Measurements from ENCODE around the gene NEFH. TPM values are rescaled to one million over a fixed set of nuclear protein-coding genes. Genes with fewer than 3 reads are reported as not detected.

NEFH gene
- total RNA-seq, 4 donors from 2014 or later, result 0.54 to 0.83 (median 0.66) TPM; not detected in 1

DNA sequence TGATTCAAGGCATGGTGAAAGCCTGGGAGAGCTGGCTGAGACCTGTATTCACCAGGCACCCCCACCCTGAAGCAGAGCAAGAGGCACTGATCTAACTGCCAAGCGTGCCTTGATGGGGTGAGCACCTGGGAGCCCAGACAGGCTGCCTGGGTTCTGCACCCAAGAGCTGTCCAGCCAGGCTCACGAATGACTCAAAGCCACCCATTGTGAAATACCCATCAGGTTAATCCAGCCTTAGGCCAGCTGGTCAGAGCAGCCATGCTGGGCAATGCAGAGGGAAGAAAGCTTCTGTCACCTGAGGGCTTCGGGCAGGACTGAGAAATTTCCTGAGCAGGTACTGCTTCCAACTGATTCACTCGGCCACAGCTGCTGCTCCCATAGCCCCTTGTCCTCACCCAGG is 51.4 kb downstream of the NEFH start:
- Histone ChIP-seq H3K9me3 (no peaks in the 10 kb centered on the region), H3K36me3 (peaks cover 0 to 94% (median 0%) of the 10 kb centered on the region in 3 donors), H3K4me1 (no peaks in the 10 kb centered on the region), H3K4me3 (no peak overlapping the region), H3K27ac (no peak overlapping the region), H3K27me3 (no peaks in the 10 kb centered on the region)
- DNase-seq, result no peak
- TF ChIP-seq POLR2A (IDR thresholded peaks at IDR 0.05), result no peak
- TF ChIP-seq, protein P1, sequence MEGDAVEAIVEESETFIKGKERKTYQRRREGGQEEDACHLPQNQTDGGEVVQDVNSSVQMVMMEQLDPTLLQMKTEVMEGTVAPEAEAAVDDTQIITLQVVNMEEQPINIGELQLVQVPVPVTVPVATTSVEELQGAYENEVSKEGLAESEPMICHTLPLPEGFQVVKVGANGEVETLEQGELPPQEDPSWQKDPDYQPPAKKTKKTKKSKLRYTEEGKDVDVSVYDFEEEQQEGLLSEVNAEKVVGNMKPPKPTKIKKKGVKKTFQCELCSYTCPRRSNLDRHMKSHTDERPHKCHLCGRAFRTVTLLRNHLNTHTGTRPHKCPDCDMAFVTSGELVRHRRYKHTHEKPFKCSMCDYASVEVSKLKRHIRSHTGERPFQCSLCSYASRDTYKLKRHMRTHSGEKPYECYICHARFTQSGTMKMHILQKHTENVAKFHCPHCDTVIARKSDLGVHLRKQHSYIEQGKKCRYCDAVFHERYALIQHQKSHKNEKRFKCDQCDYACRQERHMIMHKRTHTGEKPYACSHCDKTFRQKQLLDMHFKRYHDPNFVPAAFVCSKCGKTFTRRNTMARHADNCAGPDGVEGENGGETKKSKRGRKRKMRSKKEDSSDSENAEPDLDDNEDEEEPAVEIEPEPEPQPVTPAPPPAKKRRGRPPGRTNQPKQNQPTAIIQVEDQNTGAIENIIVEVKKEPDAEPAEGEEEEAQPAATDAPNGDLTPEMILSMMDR (IDR thresholded peaks at IDR 0.05), result no peak

DNA sequence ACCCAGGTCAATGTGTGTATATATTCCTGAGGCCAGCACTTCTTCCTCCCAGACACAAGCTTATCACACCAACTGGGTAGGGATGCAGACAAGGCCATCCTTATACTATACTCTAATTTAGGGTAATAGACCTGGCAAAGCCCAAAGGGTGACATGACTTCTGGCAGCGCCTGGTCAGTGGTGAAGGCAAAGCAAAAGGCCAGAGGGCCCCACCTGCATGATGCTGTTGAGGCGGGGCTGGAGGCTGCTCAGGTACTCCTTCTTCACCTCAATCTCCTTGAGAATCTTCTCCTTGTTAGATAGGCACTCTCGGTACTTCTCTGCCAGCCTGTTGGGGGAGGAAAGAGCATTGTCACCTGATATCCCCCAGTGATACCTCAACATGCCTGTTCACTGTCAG is 56.4 kb downstream of the NEFH start:
- Histone ChIP-seq H3K27me3 (no peaks in the 10 kb centered on the region), H3K4me1 (no peaks in the 10 kb centered on the region), H3K27ac (no peak overlapping the region), H3K36me3 (peaks cover 0 to 98% (median 0%) of the 10 kb centered on the region in 3 donors), H3K9me3 (no peaks in the 10 kb centered on the region), H3K4me3 (no peak overlapping the region)
- no peak for DNase-seq
- TF ChIP-seq POLR2A (IDR thresholded peaks at IDR 0.05), result no peak
- TF ChIP-seq, protein P1 (IDR thresholded peaks at IDR 0.05), result no peak

DNA sequence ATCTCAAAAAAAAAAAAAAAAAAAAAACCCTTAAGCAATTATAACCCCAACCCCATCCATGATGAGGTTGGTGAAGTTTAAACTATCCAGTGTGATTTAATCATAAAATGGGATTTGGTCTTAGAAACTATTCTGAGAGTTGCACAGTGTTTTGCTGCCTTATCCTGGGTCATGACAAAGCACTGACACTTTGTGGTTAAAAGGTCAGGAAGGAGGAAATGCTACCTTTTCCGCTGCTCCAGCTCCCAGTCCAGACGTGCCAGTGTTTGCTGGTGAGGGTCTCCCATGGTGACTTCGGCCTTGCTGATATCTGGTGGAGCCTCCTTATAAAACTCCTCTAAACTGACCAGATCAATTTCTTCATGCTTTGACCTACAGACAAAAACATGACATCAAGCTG is 59.1 kb downstream of the NEFH start:
- TF ChIP-seq POLR2A (IDR thresholded peaks at IDR 0.05), result no peak
- TF ChIP-seq, protein P1 (IDR thresholded peaks at IDR 0.05), result no peak
- Histone ChIP-seq H3K36me3 (peaks cover 0 to 93% (median 0%) of the 10 kb centered on the region in 3 donors), H3K4me1 (no peaks in the 10 kb centered on the region)

More for the DNA sequence above, 59.1 kb downstream of the NEFH start:
- DNase-seq, result no peak
- no peak overlapping the region for H3K27ac ChIP-seq
- H3K9me3 ChIP-seq, result no peaks in the 10 kb centered on the region
- no peaks in the 10 kb centered on the region for H3K27me3 ChIP-seq
- H3K4me3 ChIP-seq, result no peak overlapping the region

Other genes with a start within 250 kb of the NEFH start
- gene RHBDD3, start 212.2 kb upstream of the NEFH start, total RNA-seq, result 10 to 100 TPM; 25.4 to 47.2 (median 36.2) TPM
- 100 to 1,000 TPM; 186 to 444 (median 276) TPM for gene EWSR1, start 211.9 kb upstream of the NEFH start, total RNA-seq
- gene GAS2L1, start 173.6 kb upstream of the NEFH start, total RNA-seq, result 10 to 100 TPM; 20.6 to 63.1 (median 35.6) TPM
- 1 to 10 TPM in 2 of 4 donors, under 1 TPM in 1, not detected in 1; 0.85 to 9.0 (median 5.6) TPM for gene RASL10A, start 164.5 kb upstream of the NEFH start, total RNA-seq
- 100 to 1,000 TPM; 109 to 135 (median 124) TPM for gene AP1B1, start 91.6 kb upstream of the NEFH start, total RNA-seq
- not detected for gene RFPL1, start 41.6 kb upstream of the NEFH start, total RNA-seq
- gene THOC5, start 73.5 kb downstream of the NEFH start, total RNA-seq, result 100 to 1,000 TPM in 1 of 4 donors, 10 to 100 TPM in 3; 33.3 to 191 (median 37.3) TPM
- gene NIPSNAP1, start 100.9 kb downstream of the NEFH start, total RNA-seq, result 10 to 100 TPM; 33.0 to 60.5 (median 39.8) TPM
- gene NF2, start 123.4 kb downstream of the NEFH start, total RNA-seq, result 10 to 100 TPM; 30.5 to 82.5 (median 36.6) TPM
- 1 to 10 TPM; 1.6 to 5.8 (median 2.9) TPM for gene CABP7, start 239.8 kb downstream of the NEFH start, total RNA-seq